ENCODE measurements around the gene NDC1.

GRCh38 chr1:53869454-53870117 lies 31.5 kb upstream of the NDC1 start:
- no peak for TF ChIP-seq YY1 (IDR thresholded peaks at IDR 0.05; ENCODE audit: low read depth)
- TF ChIP-seq, protein P1, sequence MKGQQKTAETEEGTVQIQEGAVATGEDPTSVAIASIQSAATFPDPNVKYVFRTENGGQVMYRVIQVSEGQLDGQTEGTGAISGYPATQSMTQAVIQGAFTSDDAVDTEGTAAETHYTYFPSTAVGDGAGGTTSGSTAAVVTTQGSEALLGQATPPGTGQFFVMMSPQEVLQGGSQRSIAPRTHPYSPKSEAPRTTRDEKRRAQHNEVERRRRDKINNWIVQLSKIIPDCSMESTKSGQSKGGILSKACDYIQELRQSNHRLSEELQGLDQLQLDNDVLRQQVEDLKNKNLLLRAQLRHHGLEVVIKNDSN (IDR thresholded peaks at IDR 0.05; ENCODE audit: borderline replicate concordance, low read depth), result no peak
- TF ChIP-seq FOXJ3 (CRISPR knock-in tag; IDR thresholded peaks at IDR 0.05), result no peak
- TF ChIP-seq CHD2 (IDR thresholded peaks at IDR 0.05; ENCODE audit: low read length, partially characterized antibody), result no peak
- TF ChIP-seq NFIC (IDR thresholded peaks at IDR 0.05; ENCODE audit: borderline replicate concordance), result no peak

Measured in SK-N-SH (cell line).